Ascending aorta (tissue), 2 donors: ENCODE results near the gene ZP1. TPM values are rescaled to one million over a fixed set of nuclear protein-coding genes. Genes with fewer than 3 reads are reported as not detected.
"Not testable (repeated sequence)": the region's sequence is repeated elsewhere in the genome, so short reads cannot be mapped to it uniquely, and the experiment has no call there.

Experiments
- DNase-seq, 2 donors: peaks; one replicate each; pipeline ENCODE4 v3.0.0-alpha.2; 2019; ENCODE audit warnings: low spot score in 2 of 2
- H3K27ac ChIP-seq, 2 donors: fragments of 200-600 bp; sonication (generic); one replicate each; pipeline ENCODE4 v1.5.1; 2016 to 2017; ENCODE audit warnings: mild to moderate bottlenecking in 1 of 2
- H3K27me3 ChIP-seq: fragments of 200-600 bp; sonication (generic); one replicate; pipeline ENCODE4 v1.5.1; 2017
- H3K36me3 ChIP-seq, 2 donors: fragments of 200-600 bp; sonication (generic); one replicate each; pipeline ENCODE4 v1.5.1; 2016
- H3K4me1 ChIP-seq, 2 donors: fragments of 200-600 bp; sonication (generic); one replicate each; pipeline ENCODE4 v1.5.1; 2016 to 2017; ENCODE audit warnings: mild to moderate bottlenecking in 1 of 2
- H3K4me3 ChIP-seq, 2 donors: fragments of 200-600 bp; sonication (generic); one replicate each; pipeline ENCODE4 v1.5.1; 2016 to 2017; ENCODE audit warnings: mild to moderate bottlenecking in 1 of 2
- H3K9me3 ChIP-seq, 2 donors: fragments of 200-600 bp; sonication (generic); one replicate each; pipeline ENCODE4 v1.5.1; 2016
- intact Hi-C: fragments of 100-400 bp; cut with DNase I; formaldehyde crosslinking; loops from one replicate; pipeline ENCODE4 v1.15.1; 2023
- total RNA-seq: library from RNA; depleted of rRNA; stranded (reverse); fragments of >200 nt; gene quantifications from one replicate; pipeline ENCODE4 v1.1.0, GENCODE V29; 2016
- TF ChIP-seq, protein P1 (sequence below), 3 experiments: fragments of 200-600 bp in 2 of 3; fragments of 450-650 bp in 1 of 3; sonication (generic) in 2 of 3; IDR thresholded peaks; one replicate each; pipeline ENCODE4 v1.5.1; 2016 to 2019; ENCODE audit warnings: antibody characterized with exemption in 3 of 3, mild to moderate bottlenecking in 1 of 3, moderate library complexity in 1 of 3

The ZP1 gene, protein sequence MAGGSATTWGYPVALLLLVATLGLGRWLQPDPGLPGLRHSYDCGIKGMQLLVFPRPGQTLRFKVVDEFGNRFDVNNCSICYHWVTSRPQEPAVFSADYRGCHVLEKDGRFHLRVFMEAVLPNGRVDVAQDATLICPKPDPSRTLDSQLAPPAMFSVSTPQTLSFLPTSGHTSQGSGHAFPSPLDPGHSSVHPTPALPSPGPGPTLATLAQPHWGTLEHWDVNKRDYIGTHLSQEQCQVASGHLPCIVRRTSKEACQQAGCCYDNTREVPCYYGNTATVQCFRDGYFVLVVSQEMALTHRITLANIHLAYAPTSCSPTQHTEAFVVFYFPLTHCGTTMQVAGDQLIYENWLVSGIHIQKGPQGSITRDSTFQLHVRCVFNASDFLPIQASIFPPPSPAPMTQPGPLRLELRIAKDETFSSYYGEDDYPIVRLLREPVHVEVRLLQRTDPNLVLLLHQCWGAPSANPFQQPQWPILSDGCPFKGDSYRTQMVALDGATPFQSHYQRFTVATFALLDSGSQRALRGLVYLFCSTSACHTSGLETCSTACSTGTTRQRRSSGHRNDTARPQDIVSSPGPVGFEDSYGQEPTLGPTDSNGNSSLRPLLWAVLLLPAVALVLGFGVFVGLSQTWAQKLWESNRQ
- not detected for total RNA-seq

DNA sequence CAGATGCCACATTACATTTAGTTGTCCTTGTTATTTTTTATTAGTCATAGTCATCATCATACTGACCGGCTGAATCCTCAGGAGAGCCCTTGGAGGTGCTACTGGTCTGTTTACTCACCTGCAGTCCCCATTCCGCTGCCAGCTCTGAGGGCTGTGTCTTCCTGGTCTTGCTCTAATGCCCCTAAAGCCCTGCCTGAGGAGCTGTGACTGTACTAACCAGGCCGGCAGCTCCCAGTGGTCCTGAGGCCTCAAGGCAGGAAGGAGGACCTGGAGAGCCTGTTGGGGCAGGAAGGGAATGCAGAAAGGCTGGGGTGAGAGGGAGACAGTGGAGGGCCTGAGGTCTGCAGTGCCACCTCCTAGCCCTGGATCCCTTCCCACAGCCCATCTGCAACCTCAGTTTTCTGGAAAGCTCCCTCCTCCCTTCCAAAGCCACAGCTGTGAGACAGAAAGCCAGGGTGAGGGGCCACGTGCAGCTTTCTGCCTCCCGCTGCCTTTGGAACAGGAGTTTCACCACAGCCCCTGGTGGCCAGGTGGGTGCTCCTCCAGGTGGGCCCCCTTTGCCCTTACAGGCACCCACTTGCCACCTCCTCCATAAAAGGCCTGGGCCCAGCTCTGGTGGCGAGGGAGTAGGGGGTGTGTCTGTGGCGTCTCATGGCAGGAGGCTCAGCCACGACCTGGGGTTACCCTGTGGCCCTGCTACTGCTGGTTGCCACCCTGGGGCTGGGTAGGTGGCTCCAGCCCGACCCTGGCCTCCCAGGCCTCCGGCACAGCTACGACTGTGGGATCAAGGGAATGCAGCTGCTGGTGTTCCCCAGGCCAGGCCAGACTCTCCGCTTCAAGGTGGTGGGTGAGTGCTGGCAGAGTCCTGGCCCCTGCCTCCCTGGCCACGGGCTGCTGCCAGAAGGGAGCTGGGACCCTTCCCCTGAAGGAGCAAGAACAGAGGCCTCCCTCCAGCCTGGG is at the start of gene ZP1:
ZP1 (plus strand) TSS at position 632 of the 960 bp plus-strand sequence; CDS start at position 652, 20 bp downstream.
- Histone ChIP-seq H3K27ac (no peak within 1 kb of the TSS), H3K4me1 (no peaks in the 10 kb centered on the region), H3K36me3 (no peaks in the 10 kb centered on the region), H3K4me3 (no peak within 1 kb of the TSS), H3K27me3 (no peaks in the 10 kb centered on the region), H3K9me3 (no peaks in the 10 kb centered on the region)
- intact Hi-C loops = no loop called here
- TF ChIP-seq, protein P1, sequence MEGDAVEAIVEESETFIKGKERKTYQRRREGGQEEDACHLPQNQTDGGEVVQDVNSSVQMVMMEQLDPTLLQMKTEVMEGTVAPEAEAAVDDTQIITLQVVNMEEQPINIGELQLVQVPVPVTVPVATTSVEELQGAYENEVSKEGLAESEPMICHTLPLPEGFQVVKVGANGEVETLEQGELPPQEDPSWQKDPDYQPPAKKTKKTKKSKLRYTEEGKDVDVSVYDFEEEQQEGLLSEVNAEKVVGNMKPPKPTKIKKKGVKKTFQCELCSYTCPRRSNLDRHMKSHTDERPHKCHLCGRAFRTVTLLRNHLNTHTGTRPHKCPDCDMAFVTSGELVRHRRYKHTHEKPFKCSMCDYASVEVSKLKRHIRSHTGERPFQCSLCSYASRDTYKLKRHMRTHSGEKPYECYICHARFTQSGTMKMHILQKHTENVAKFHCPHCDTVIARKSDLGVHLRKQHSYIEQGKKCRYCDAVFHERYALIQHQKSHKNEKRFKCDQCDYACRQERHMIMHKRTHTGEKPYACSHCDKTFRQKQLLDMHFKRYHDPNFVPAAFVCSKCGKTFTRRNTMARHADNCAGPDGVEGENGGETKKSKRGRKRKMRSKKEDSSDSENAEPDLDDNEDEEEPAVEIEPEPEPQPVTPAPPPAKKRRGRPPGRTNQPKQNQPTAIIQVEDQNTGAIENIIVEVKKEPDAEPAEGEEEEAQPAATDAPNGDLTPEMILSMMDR (IDR thresholded peaks at IDR 0.05) = no peak
- DNase-seq = peak in 1 of 2 donors; percentile 40

DNA sequence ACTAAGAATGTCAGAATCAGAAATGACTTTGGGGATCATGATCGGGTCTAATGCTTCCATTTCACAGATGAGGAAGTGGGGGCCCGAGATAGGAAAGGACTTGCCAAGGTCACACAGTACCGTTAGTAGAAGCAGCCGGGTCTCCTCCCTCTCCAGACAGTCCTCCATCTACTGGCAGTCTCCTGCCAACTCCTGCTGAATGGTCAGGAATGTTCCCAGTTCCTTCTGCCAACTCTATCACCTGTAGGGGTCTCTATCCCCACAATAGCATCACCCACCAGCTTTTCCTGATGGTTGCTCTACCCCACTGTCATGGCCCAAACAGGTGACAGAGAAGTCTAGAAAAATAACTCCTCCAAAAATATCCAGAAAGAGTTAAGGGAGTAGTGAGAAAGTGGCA is 49.3 kb upstream of the ZP1 start:
- Histone ChIP-seq H3K4me3 (no peak overlapping the region), H3K4me1 (no peaks in the 10 kb centered on the region), H3K36me3 (no peaks in the 10 kb centered on the region), H3K27ac (no peak overlapping the region), H3K9me3 (peaks cover 10 to 11% of the 10 kb centered on the region in 2 donors), H3K27me3 (no peaks in the 10 kb centered on the region)
- DNase-seq = no peak
- TF ChIP-seq, protein P1 (IDR thresholded peaks at IDR 0.05) = no peak
- intact Hi-C loops = no loop called here

DNA sequence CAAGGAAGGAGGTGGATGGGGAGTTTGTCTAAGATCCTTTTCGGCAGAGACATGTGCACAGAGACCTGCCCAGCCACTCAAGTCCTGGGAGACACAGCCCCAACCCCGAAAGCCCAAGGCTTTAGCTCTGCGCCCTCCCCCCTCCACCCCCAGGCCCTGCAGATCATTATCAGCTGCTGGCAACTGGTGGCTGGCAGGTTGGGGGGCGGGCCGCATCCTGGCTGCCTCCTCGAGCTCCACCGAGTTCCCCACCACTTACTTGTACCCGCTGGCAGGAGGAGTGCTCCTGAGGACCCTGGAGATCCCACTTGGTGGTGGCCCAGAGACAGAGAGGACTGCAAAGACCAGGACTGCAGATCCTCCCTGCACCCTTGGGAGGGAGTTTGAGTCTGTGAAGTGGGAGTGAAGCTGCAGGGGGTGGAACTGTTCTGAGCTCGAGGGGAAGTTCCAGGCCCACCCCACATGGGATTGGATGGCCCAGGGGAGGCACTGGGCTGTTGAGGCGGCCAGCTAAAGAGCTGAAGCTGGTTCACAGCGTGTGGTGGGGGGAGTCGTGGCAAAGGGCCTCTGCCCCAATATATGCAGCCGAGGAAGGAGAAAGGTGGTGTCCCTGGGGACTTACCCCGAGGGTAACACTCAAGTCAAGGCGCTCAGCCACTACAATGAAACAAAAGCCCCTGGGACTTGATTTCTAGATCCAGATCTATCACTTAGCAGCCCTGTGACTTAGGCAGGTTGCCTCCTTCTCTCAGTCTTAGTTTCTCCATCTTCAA is 45.3 kb upstream of the ZP1 start:
- no peaks in the 10 kb centered on the region for H3K36me3 ChIP-seq
- TF ChIP-seq, protein P1 (IDR thresholded peaks at IDR 0.05) = no peak
- intact Hi-C loops = no loop called here
- H3K4me1 ChIP-seq = no peaks in the 10 kb centered on the region
- no peaks in the 10 kb centered on the region for H3K27me3 ChIP-seq
- H3K27ac ChIP-seq = no peak overlapping the region
- DNase-seq = no peak
- H3K9me3 ChIP-seq = peaks cover 3 to 4% of the 10 kb centered on the region in 2 donors
- H3K4me3 ChIP-seq = no peak overlapping the region

DNA sequence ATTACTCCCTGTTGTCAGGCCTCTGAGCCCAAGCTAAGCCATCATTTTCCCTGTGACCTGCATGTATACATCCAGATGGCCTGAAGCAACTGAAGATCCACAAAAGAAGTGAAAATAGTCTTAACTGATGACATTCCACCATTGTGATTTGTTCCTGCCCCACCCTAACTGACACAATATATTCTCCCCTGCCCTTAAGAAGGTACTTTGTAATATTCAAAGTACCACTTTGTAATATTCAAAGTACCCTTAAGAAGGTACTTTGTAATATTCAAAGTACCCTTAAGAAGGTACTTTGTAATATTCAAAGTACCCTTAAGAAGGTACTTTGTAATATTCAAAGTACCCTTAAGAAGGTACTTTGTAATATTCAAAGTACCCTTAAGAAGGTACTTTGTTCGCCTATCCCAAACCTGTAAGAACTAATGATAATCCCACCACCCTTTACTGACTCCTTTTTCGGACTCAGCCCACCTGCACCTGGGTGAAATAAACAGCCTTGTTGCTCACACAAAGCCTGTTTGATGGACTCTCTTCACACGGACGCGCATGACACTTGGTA is 43.5 kb upstream of the ZP1 start:
- H3K4me3 ChIP-seq, DNase-seq, intact Hi-C loops, H3K27ac ChIP-seq, H3K4me1 ChIP-seq, H3K36me3 ChIP-seq, H3K27me3 ChIP-seq, H3K9me3 ChIP-seq: not testable (repeated sequence)

DNA sequence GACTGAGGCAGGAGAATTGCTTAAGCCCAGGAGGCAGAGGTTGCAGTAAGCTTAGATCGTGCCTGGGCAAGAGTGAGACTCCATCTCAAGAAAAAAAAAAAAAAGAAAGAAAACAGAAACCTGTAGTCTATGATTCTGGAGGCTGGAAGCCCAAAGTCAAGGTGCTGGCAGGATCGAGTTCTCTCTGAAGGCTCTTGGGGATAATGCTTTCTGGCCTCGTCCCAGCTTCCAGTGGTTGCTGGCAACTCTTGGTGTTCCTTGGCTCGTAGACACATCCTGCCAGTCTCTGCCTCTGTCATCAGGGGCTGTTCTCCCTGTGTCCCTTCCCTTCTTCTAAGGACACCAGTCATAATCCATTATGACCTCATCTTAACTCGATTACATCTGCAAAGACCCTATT is 42.2 kb upstream of the ZP1 start:
- Histone ChIP-seq H3K9me3 (no peaks in the 10 kb centered on the region), H3K27me3 (no peaks in the 10 kb centered on the region), H3K4me3 (no peak overlapping the region), H3K27ac (no peak overlapping the region), H3K36me3 (no peaks in the 10 kb centered on the region), H3K4me1 (no peaks in the 10 kb centered on the region)
- TF ChIP-seq, protein P1 (IDR thresholded peaks at IDR 0.05) = no peak
- no peak for DNase-seq
- intact Hi-C loops = no loop called here
